ENCODE data around the gene IRF8. TPM values are rescaled to one million over a fixed set of nuclear protein-coding genes. Genes with fewer than 3 reads are reported as not detected.
A peak's percentile ranks its signal among the peaks of the same experiment; 100 is the strongest.

Gene IRF8
- total and polyA plus RNA-seq, 3 experiments from 2014 or later: 2.1 to 22.0 (median 19.2) TPM

DNA sequence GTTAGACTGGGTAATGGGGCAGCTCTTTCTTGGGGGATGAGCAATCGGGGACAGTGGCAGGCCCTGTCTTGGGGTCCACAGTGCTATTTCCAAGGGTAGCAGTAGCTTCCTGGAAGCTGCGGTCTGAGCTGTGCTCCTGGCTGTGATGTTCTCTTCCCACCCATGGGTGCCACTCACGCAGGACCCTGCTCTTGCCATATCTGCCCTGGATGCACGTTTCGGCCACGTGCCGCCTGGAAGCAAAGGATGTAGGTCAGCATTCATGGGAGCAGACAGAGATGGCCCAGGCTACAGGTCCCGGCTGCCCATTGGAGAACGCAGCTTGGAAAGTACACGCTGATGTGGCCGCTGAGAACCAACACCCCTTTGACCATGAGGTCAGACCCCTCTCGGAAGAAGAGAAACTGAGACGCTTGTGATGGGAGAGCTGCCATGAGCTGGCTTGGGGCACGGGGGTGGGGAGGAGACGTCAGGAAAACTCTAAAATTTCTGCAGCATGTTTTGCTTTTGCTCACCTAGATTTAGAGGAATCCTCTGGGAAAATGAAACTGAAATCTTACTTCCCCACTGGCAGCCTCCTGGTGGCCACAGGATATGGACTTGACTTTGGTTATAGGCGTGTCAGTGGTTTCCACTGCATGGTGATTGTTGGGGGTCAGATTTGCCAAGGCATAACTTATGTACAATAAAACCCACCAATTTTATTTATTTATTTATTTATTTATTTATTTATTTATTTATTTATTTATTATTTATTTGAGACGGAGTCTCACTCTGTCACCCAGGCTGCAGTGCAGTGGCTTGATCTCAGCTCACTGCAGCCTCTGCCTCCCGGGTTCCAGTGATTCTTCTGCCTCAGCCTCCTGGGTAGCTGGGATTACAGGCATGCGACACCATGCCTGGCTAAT is 36.2 kb upstream of the IRF8 start:
- peaks cover 1 to 12% of the 10 kb centered on the region in 2 donors for H3K27me3 Mint-ChIP-seq
- no peaks in the 10 kb centered on the region for H3K36me3 Mint-ChIP-seq
- Histone ChIP-seq H3K4me3 (ENCODE audit: low read length) (no peak overlapping the region), H3K27me3 (ENCODE audit: insufficient read depth, low read length, poor library complexity, severe bottlenecking) (no peaks in the 10 kb centered on the region), H3K9me3 (ENCODE audit: low read length) (no peaks in the 10 kb centered on the region), H3K36me3 (ENCODE audit: insufficient read depth, low read length) (no peaks in the 10 kb centered on the region), H3K27ac (ENCODE audit: low read depth, low read length) (no peak overlapping the region), H3K4me1 (ENCODE audit: insufficient read depth, low read length) (no peaks in the 10 kb centered on the region)
- H3K9me3 Mint-ChIP-seq: peaks cover 0 to 5% (median 0%) of the 10 kb centered on the region in 5 donors
- POLR2A ChIA-PET: no interaction called here
- H3K27ac Mint-ChIP-seq: no peak overlapping the region
- DNase-seq: no peak
- H3K4me1 Mint-ChIP-seq: no peaks in the 10 kb centered on the region
- no peak overlapping the region for H3K4me3 Mint-ChIP-seq
- CTCF ChIA-PET: interaction anchor here (1.8 kb wide), 1 partner anchor 124 kb away, joined by 4 read pairs; no protein-coding TSS in a partner anchor

DNA sequence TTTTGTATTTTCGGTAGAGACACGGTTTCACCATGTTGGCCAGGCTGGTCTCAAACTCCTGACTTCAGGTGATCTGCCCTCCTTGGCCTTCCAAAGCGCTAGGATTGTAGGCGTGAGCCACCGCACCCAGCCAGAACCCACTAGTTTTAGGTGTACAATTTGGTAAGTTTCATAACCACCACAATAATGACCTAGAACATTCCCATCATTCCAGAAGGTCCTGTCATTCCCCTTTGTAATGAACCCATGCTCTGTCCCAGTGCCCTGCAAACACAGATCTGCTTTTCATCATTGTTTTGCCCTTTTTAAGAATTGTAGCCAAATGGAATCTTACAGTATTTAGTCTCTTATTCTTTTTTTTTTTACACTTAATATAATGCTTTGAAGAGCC is 35.6 kb upstream of the IRF8 start:
- Histone ChIP-seq H3K27me3 (ENCODE audit: insufficient read depth, low read length, poor library complexity, severe bottlenecking) (no peaks in the 10 kb centered on the region), H3K4me3 (ENCODE audit: low read length) (no peak overlapping the region), H3K27ac (ENCODE audit: low read depth, low read length) (no peak overlapping the region), H3K4me1 (ENCODE audit: insufficient read depth, low read length) (no peaks in the 10 kb centered on the region), H3K36me3 (ENCODE audit: insufficient read depth, low read length) (no peaks in the 10 kb centered on the region), H3K9me3 (ENCODE audit: low read length) (no peaks in the 10 kb centered on the region)
- POLR2A ChIA-PET: no interaction called here
- Mint-ChIP-seq H3K27ac (no peak overlapping the region), H3K36me3 (no peaks in the 10 kb centered on the region), H3K9me3 (peaks cover 0 to 5% (median 0%) of the 10 kb centered on the region in 5 donors), H3K4me3 (no peak overlapping the region), H3K4me1 (no peaks in the 10 kb centered on the region), H3K27me3 (peaks cover 3 to 8% of the 10 kb centered on the region in 2 donors)
- no peak for DNase-seq
- CTCF ChIA-PET: no interaction called here

DNA sequence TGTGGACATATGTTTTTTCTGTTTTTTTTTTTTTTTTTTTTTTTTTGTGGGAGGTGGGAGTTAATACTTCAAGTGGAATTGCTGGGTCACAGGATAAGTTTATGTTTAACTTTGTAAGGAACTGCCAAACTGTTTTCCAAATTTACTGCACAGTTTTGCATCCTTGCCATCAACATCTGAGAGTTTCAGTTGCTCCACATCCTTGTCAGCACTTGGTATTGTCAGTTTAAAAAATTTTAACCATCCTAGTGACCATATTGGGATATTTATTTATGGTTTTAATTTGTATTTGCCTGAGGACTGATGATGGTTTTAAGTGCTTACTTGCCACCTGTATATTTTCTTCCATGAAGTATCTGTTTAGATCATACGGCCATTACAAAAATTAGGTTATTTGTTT is 34.0 kb upstream of the IRF8 start:
- Histone ChIP-seq H3K4me1 (ENCODE audit: insufficient read depth, low read length) (no peaks in the 10 kb centered on the region), H3K27ac (ENCODE audit: low read depth, low read length) (no peak overlapping the region), H3K4me3 (ENCODE audit: low read length) (no peak overlapping the region), H3K9me3 (ENCODE audit: low read length) (no peaks in the 10 kb centered on the region), H3K27me3 (ENCODE audit: insufficient read depth, low read length, poor library complexity, severe bottlenecking) (no peaks in the 10 kb centered on the region), H3K36me3 (ENCODE audit: insufficient read depth, low read length) (no peaks in the 10 kb centered on the region)
- ChIA-PET CTCF (interaction anchor here (0.9 kb wide), 1 partner anchor 43 kb away, joined by 3 read pairs; no protein-coding TSS in a partner anchor), POLR2A (no interaction called here)
- no peaks in the 10 kb centered on the region for H3K4me1 Mint-ChIP-seq
- no peak for DNase-seq
- no peaks in the 10 kb centered on the region for H3K36me3 Mint-ChIP-seq
- no peak overlapping the region for H3K4me3 Mint-ChIP-seq
- peaks cover 0 to 2% of the 10 kb centered on the region in 2 donors for H3K27me3 Mint-ChIP-seq
- no peak overlapping the region for H3K27ac Mint-ChIP-seq
- peaks cover 0 to 5% (median 0%) of the 10 kb centered on the region in 5 donors for H3K9me3 Mint-ChIP-seq

DNA sequence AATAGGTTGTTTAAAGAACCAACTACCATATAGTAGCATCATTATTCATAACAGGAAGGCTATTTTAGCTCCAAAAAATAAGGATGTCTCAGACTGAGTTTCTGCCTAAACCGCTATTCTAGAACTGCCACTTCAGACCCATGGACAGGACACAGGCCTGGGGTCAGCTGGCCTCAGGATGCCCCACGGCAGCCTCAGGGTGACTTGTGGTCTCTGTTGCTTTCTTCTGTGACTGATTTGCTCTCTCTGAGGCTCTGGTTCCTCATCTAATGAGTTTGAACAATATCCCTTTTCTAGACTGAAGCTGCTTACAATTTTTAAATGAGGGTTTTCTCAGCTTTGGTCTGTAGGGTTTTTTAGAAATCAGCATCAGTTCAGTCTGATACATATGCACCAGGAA is 31.8 kb upstream of the IRF8 start:
- ChIA-PET POLR2A (no interaction called here), CTCF (no interaction called here)
- H3K9me3 Mint-ChIP-seq: peaks cover 0 to 5% (median 0%) of the 10 kb centered on the region in 5 donors
- peaks cover 5 to 7% of the 10 kb centered on the region in 2 donors for H3K27me3 Mint-ChIP-seq
- H3K4me3 ChIP-seq (ENCODE audit: low read length): no peak overlapping the region
- no peak overlapping the region for H3K27ac ChIP-seq (ENCODE audit: low read depth, low read length)
- no peaks in the 10 kb centered on the region for H3K36me3 ChIP-seq (ENCODE audit: insufficient read depth, low read length)
- H3K36me3 Mint-ChIP-seq: no peaks in the 10 kb centered on the region
- no peak overlapping the region for H3K27ac Mint-ChIP-seq
- H3K4me1 ChIP-seq (ENCODE audit: insufficient read depth, low read length): no peaks in the 10 kb centered on the region
- H3K27me3 ChIP-seq (ENCODE audit: insufficient read depth, low read length, poor library complexity, severe bottlenecking): no peaks in the 10 kb centered on the region
- no peaks in the 10 kb centered on the region for H3K4me1 Mint-ChIP-seq
- no peak overlapping the region for H3K4me3 Mint-ChIP-seq
- no peak for DNase-seq
- no peaks in the 10 kb centered on the region for H3K9me3 ChIP-seq (ENCODE audit: low read length)

DNA sequence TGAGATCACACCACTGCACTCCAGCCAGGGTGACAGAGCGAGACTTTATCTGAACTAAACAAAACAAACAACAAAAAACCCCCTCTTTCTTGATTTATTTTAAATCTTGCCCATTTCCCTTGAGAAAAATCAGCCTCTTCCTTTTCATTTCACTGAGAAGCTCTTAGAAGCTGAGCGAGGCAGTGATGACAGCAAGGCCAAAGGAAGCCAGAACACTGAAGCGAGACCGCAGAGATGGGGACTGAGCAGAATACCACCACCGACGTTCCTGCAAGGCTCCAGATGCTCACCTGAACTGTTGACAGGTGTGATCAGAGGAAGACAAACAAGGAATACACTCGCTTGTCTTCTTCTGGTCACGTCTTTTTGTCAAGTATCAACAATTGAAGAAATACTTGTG is 30.5 kb upstream of the IRF8 start:
- Histone ChIP-seq H3K4me3 (ENCODE audit: low read length) (no peak overlapping the region), H3K4me1 (ENCODE audit: insufficient read depth, low read length) (no peaks in the 10 kb centered on the region), H3K27ac (ENCODE audit: low read depth, low read length) (no peak overlapping the region), H3K9me3 (ENCODE audit: low read length) (no peaks in the 10 kb centered on the region), H3K27me3 (ENCODE audit: insufficient read depth, low read length, poor library complexity, severe bottlenecking) (no peaks in the 10 kb centered on the region), H3K36me3 (ENCODE audit: insufficient read depth, low read length) (no peaks in the 10 kb centered on the region)
- peaks cover 7 to 11% of the 10 kb centered on the region in 2 donors for H3K27me3 Mint-ChIP-seq
- ChIA-PET CTCF (no interaction called here), POLR2A (no interaction called here)
- H3K36me3 Mint-ChIP-seq: no peaks in the 10 kb centered on the region
- DNase-seq: no peak
- no peak overlapping the region for H3K4me3 Mint-ChIP-seq
- H3K27ac Mint-ChIP-seq: no peak overlapping the region
- H3K9me3 Mint-ChIP-seq: peaks cover 0 to 5% (median 0%) of the 10 kb centered on the region in 5 donors
- peaks cover 0 to 3% (median 3%) of the 10 kb centered on the region in 3 donors for H3K4me1 Mint-ChIP-seq

DNA sequence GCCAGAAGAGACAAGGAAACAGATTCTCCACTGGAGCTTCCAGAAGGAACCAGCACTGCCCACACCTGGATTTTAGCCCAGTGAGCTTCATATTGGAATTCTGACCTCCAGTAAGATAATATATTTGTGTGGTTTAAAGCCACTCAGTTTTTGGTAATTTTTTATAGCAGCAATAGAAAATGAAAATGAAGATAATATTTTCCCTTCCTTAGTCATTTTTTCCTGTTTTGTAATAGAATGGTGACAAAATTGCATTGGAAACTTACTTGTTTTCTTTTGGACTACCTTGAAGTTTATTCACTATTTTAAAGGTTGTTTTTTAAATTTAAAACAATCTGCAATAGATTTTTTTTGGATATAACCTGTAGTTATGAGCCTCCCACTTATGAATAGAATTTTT is 29.8 kb upstream of the IRF8 start:
- Mint-ChIP-seq H3K27me3 (peaks cover 7 to 14% of the 10 kb centered on the region in 2 donors), H3K9me3 (peaks cover 0 to 5% (median 0%) of the 10 kb centered on the region in 5 donors), H3K4me1 (peaks cover 0 to 3% (median 3%) of the 10 kb centered on the region in 3 donors), H3K36me3 (no peaks in the 10 kb centered on the region), H3K27ac (no peak overlapping the region), H3K4me3 (no peak overlapping the region)
- CTCF ChIA-PET: no interaction called here
- H3K4me3 ChIP-seq (ENCODE audit: low read length): no peak overlapping the region
- DNase-seq: no peak
- H3K36me3 ChIP-seq (ENCODE audit: insufficient read depth, low read length): no peaks in the 10 kb centered on the region
- no peaks in the 10 kb centered on the region for H3K27me3 ChIP-seq (ENCODE audit: insufficient read depth, low read length, poor library complexity, severe bottlenecking)
- no peaks in the 10 kb centered on the region for H3K9me3 ChIP-seq (ENCODE audit: low read length)
- POLR2A ChIA-PET: no interaction called here
- H3K27ac ChIP-seq (ENCODE audit: low read depth, low read length): no peak overlapping the region
- no peaks in the 10 kb centered on the region for H3K4me1 ChIP-seq (ENCODE audit: insufficient read depth, low read length)

DNA sequence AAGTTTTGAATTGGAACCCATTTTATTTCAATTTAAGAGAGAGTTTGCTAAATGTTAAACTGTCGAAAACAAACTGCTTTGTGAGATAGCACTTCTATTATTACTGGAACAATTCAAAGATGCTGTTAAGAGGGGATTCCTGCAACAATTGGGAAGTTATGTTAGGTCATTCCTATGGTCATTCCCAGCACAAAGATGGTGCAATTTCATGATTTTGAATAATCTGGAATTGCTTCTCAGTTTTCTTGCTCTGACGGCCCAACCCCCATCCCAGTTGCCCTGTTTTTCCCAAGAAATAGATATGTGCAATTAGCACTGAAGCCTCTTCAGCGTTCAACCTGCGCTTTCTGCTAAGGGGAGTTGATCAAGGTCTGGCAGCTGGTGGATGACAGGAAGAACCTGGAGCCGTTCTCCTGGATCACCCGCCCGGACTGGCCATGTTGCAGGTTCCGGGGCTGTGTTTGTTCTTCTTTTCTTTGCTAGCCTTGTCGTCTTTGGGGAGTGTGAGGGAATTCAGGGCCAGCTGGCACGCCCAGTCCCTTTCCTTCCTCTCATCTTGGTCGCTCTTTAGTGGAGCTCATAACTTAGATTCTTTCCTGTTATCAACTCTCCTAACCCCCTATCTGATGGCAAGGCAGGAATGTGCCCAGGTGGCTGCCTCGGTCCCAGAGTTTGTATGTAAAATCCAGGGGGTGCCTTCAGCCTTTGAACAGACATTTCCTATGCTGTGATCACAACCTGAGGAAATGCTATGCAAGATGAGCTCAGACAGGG is 29.0 kb upstream of the IRF8 start:
- DNase-seq: no peak
- H3K27me3 Mint-ChIP-seq: peaks cover 7 to 14% of the 10 kb centered on the region in 2 donors
- peaks cover 0 to 3% (median 3%) of the 10 kb centered on the region in 3 donors for H3K4me1 Mint-ChIP-seq
- H3K9me3 Mint-ChIP-seq: peaks cover 0 to 4% (median 0%) of the 10 kb centered on the region in 5 donors
- Histone ChIP-seq H3K4me3 (ENCODE audit: low read length) (no peak overlapping the region), H3K4me1 (ENCODE audit: insufficient read depth, low read length) (no peaks in the 10 kb centered on the region), H3K9me3 (ENCODE audit: low read length) (no peaks in the 10 kb centered on the region), H3K27me3 (ENCODE audit: insufficient read depth, low read length, poor library complexity, severe bottlenecking) (no peaks in the 10 kb centered on the region), H3K27ac (ENCODE audit: low read depth, low read length) (no peak overlapping the region), H3K36me3 (ENCODE audit: insufficient read depth, low read length) (no peaks in the 10 kb centered on the region)
- H3K36me3 Mint-ChIP-seq: no peaks in the 10 kb centered on the region
- H3K27ac Mint-ChIP-seq: peak overlapping the region in 1 of 8 donors; percentile 83
- no peak overlapping the region for H3K4me3 Mint-ChIP-seq
- POLR2A ChIA-PET: interaction anchor here (0.6 kb wide), 1 partner anchor 56 kb away, joined by 3 read pairs; no protein-coding TSS in a partner anchor
- CTCF ChIA-PET: no interaction called here

DNA sequence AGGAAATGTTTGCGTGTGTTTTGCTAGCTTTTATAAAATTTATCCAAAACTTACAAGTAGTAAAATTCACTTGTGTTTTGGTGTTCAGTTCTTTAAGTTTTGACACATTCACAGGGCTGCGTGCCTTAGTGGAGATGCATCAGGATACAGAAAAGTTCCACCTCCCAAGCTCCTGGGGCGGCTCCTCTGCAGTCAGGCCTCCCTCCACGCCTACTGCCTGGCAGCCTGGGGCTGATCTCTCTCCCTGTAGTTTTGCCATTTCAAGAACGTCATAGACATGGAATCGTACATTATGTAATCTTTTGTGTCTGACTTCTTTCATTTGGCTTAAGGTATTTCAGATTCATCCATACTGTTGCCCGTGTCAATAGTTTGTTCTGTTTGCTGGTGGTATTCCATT is 27.2 kb upstream of the IRF8 start:
- H3K27ac Mint-ChIP-seq: peak overlapping the region in 2 of 8 donors; percentile 54 to 75
- ChIA-PET POLR2A (no interaction called here), CTCF (no interaction called here)
- H3K9me3 Mint-ChIP-seq: peaks cover 0 to 2% (median 0%) of the 10 kb centered on the region in 5 donors
- Histone ChIP-seq H3K36me3 (ENCODE audit: insufficient read depth, low read length) (no peaks in the 10 kb centered on the region), H3K27ac (ENCODE audit: low read depth, low read length) (no peak overlapping the region), H3K9me3 (ENCODE audit: low read length) (no peaks in the 10 kb centered on the region), H3K4me3 (ENCODE audit: low read length) (no peak overlapping the region), H3K27me3 (ENCODE audit: insufficient read depth, low read length, poor library complexity, severe bottlenecking) (no peaks in the 10 kb centered on the region), H3K4me1 (ENCODE audit: insufficient read depth, low read length) (no peaks in the 10 kb centered on the region)
- peaks cover 8 to 25% of the 10 kb centered on the region in 2 donors for H3K27me3 Mint-ChIP-seq
- no peaks in the 10 kb centered on the region for H3K36me3 Mint-ChIP-seq
- no peak for DNase-seq
- H3K4me1 Mint-ChIP-seq: peaks cover 0 to 3% (median 3%) of the 10 kb centered on the region in 3 donors
- H3K4me3 Mint-ChIP-seq: no peak overlapping the region
